CD14-positive monocyte (primary cell): Measurements from ENCODE around the gene HAPLN3. TPM values are rescaled to one million over a fixed set of nuclear protein-coding genes. Genes with fewer than 3 reads are reported as not detected.

Experiments used
- DNase-seq, 3 donors: peaks; one replicate each; pipeline ENCODE4 v3.0.0-alpha.2; 2011 to 2022
- H2AFZ ChIP-seq: 2 replicates; pipeline ENCODE4 v1.6.0; 2012; ENCODE audit warnings: mild to moderate bottlenecking, low read depth, low read length, inconsistent platforms; ENCODE audit not compliant: insufficient read depth, poor library complexity, severe bottlenecking
- H3K27ac ChIP-seq, 2 donors: 1 replicate in 1 of 2; 2 replicates in 1 of 2; pipeline ENCODE4 v1.5.1; 2012 to 2013; ENCODE audit warnings: low read length in 2 of 2, control low read depth in 1 of 2, inconsistent platforms in 1 of 2, low read depth in 1 of 2, mild to moderate bottlenecking in 1 of 2
- H3K27me3 ChIP-seq, 2 donors: one replicate each; pipeline versions ENCODE4 v1.6.0 to v1.6.1; 2011 to 2013; ENCODE audit warnings: low read length in 2 of 2; ENCODE audit not compliant: control insufficient read depth in 2 of 2, insufficient read depth in 2 of 2
- H3K36me3 ChIP-seq, 2 donors: replicated peaks in 1 of 2; 1 replicate in 1 of 2; 2 replicates in 1 of 2; pipeline versions ENCODE4 v1.5.1 to v1.6.1; 2012 to 2013; ENCODE audit warnings: low read length in 2 of 2, control low read depth in 1 of 2, inconsistent platforms in 1 of 2, mild to moderate bottlenecking in 1 of 2; ENCODE audit not compliant: insufficient read depth in 2 of 2, control insufficient read depth in 1 of 2
- H3K4me1 ChIP-seq, 2 donors: 1 replicate in 1 of 2; 2 replicates in 1 of 2; pipeline versions ENCODE4 v1.5.1 to v1.6.1; 2012 to 2013; ENCODE audit warnings: low read length in 2 of 2, control low read depth in 1 of 2, inconsistent platforms in 1 of 2, mild to moderate bottlenecking in 1 of 2, moderate library complexity in 1 of 2; ENCODE audit not compliant: insufficient read depth in 2 of 2, control insufficient read depth in 1 of 2
- H3K4me2 ChIP-seq: replicated peaks from 2 replicates; pipeline ENCODE3; 2012; ENCODE audit warnings: low read length, moderate library complexity, mild to moderate bottlenecking; ENCODE audit not compliant: poor library complexity, severe bottlenecking; ENCODE audit errors: extremely low read depth
- H3K4me3 ChIP-seq, 3 experiments: fragments of 200-600 bp in 1 of 3; sonication (generic) in 1 of 3; replicated peaks in 1 of 3; 1 replicate in 2 of 3; 2 replicates in 1 of 3; pipeline ENCODE4 v1.5.1; 2011 to 2013; ENCODE audit warnings: low read length in 3 of 3, mild to moderate bottlenecking in 3 of 3, control low read depth in 2 of 3, low read depth in 2 of 3, inconsistent platforms in 1 of 3, moderate library complexity in 1 of 3
- H3K79me2 ChIP-seq: 2 replicates; pipeline ENCODE4 v1.6.0; 2012; ENCODE audit warnings: mild to moderate bottlenecking, control low read depth, inconsistent platforms, low read length, moderate library complexity; ENCODE audit not compliant: insufficient read depth
- H3K9ac ChIP-seq: 2 replicates; pipeline ENCODE4 v1.6.0; 2017; ENCODE audit warnings: low read length, mild to moderate bottlenecking; ENCODE audit not compliant: insufficient read depth, poor library complexity, severe bottlenecking
- H3K9me3 ChIP-seq, 2 donors: replicated peaks in 1 of 2; 1 replicate in 1 of 2; 2 replicates in 1 of 2; pipeline versions ENCODE4 v1.5.1 to v1.6.1; 2012 to 2013; ENCODE audit warnings: low read length in 2 of 2, control low read depth in 1 of 2; ENCODE audit not compliant: control insufficient read depth in 1 of 2, insufficient read depth in 1 of 2
- H4K20me1 ChIP-seq: 2 replicates; pipeline ENCODE4 v1.6.0; 2012; ENCODE audit warnings: mild to moderate bottlenecking, low read length, control low read depth, moderate library complexity; ENCODE audit not compliant: insufficient read depth
- H3K27ac Mint-ChIP-seq, 7 donors: one replicate each; pipeline ENCODE4 v1.8.0; 2020; ENCODE audit warnings: mild to moderate bottlenecking in 7 of 7, mixed read lengths in 7 of 7, moderate library complexity in 6 of 7, inconsistent platforms in 2 of 7
- H3K27me3 Mint-ChIP-seq, 3 donors: one replicate each; pipeline ENCODE4 v1.8.0; 2021 to 2022; ENCODE audit warnings: low read depth in 3 of 3, mild to moderate bottlenecking in 3 of 3, mixed read lengths in 3 of 3, moderate library complexity in 3 of 3, inconsistent platforms in 1 of 3
- H3K36me3 Mint-ChIP-seq, 2 donors: one replicate each; pipeline ENCODE4 v1.8.0; 2020; ENCODE audit warnings: mixed read lengths in 2 of 2, inconsistent platforms in 1 of 2, mild to moderate bottlenecking in 1 of 2
- H3K4me1 Mint-ChIP-seq: one replicate; pipeline ENCODE4 v1.8.0; 2020; ENCODE audit warnings: mild to moderate bottlenecking, mixed read lengths
- H3K4me3 Mint-ChIP-seq, 2 donors: one replicate each; pipeline ENCODE4 v1.8.0; 2020; ENCODE audit warnings: mild to moderate bottlenecking in 2 of 2, mixed read lengths in 2 of 2, moderate library complexity in 1 of 2
- H3K9me3 Mint-ChIP-seq, 7 donors: one replicate each; pipeline ENCODE4 v1.8.0; 2020 to 2022; ENCODE audit warnings: mixed read lengths in 7 of 7, mild to moderate bottlenecking in 6 of 7, moderate library complexity in 6 of 7, inconsistent platforms in 2 of 7
- CTCF ChIP-seq: fragments of 200-600 bp; IDR thresholded peaks from one replicate; pipeline ENCODE4 v1.8.0; 2022; ENCODE audit warnings: antibody characterized with exemption, mild to moderate bottlenecking
- WGBS: methylation state at CpG from one replicate; pipeline ENCODE4 v1.1.5; 2013; ENCODE audit warnings: missing lambda C conversion rate; ENCODE audit not compliant: insufficient coverage; 5-methylcytosine and 5-hydroxymethylcytosine counted together
- intact Hi-C, 2 donors: fragments of 100-400 bp; cut with micrococcal nuclease; formaldehyde crosslinking; loops; one replicate each; pipeline versions ENCODE4 v1.15.0 to v1.15.1; 2023
- polyA plus RNA-seq, 3 donors: library from polyadenylated mRNA; depleted of rRNA in 1 of 3; unstranded in 2 of 3; stranded (reverse) in 1 of 3; fragments of 300-500 nt in 2 of 3; fragments of >200 nt in 1 of 3; fragmentation: Illumina TruSeq in 2 of 3; gene quantifications; 1 replicate in 2 of 3; 2 replicates in 1 of 3; pipeline ENCODE4 v1.2.3, GENCODE V29; 2012 to 2021

Gene HAPLN3
- polyA plus RNA-seq, 3 donors = 0.60 to 2.8 (median 0.65) TPM

GRCh38 chr15:88866295-88866881 lies 29.0 kb downstream of the HAPLN3 start:
- no peaks in the 10 kb centered on the region for H3K36me3 Mint-ChIP-seq
- no peaks in the 10 kb centered on the region for H3K4me1 Mint-ChIP-seq
- intact Hi-C loops = no loop called here
- Histone ChIP-seq H3K9ac (no peak overlapping the region), H3K4me2 (no peak overlapping the region), H3K4me1 (no peaks in the 10 kb centered on the region), H3K36me3 (no peaks in the 10 kb centered on the region), H3K79me2 (no peaks in the 10 kb centered on the region), H4K20me1 (no peaks in the 10 kb centered on the region), H3K4me3 (no peak overlapping the region), H3K9me3 (no peaks in the 10 kb centered on the region), H3K27ac (no peak overlapping the region), H2AFZ (no peak overlapping the region), H3K27me3 (no peaks in the 10 kb centered on the region)
- DNase-seq = no peak
- WGBS = 92% methylated on average over 7 of the region's 10 CpGs
- no peak for TF ChIP-seq CTCF
- no peak overlapping the region for H3K4me3 Mint-ChIP-seq
- H3K27ac Mint-ChIP-seq = no peak overlapping the region
- peaks cover 4 to 10% (median 5%) of the 10 kb centered on the region in 3 donors for H3K27me3 Mint-ChIP-seq
- H3K9me3 Mint-ChIP-seq = peaks cover 0 to 2% (median 0%) of the 10 kb centered on the region in 7 donors

GRCh38 chr15:88865498-88866099 lies 29.7 kb downstream of the HAPLN3 start:
- H3K9me3 Mint-ChIP-seq = peaks cover 0 to 2% (median 0%) of the 10 kb centered on the region in 7 donors
- no peaks in the 10 kb centered on the region for H3K79me2 ChIP-seq
- no peaks in the 10 kb centered on the region for H3K36me3 Mint-ChIP-seq
- H3K27ac ChIP-seq = no peak overlapping the region
- no peak overlapping the region for H2AFZ ChIP-seq
- H3K27ac Mint-ChIP-seq = no peak overlapping the region
- no peaks in the 10 kb centered on the region for H3K36me3 ChIP-seq
- H4K20me1 ChIP-seq = no peaks in the 10 kb centered on the region
- no peak overlapping the region for H3K4me3 ChIP-seq
- H3K27me3 Mint-ChIP-seq = peaks cover 4 to 7% (median 5%) of the 10 kb centered on the region in 3 donors
- H3K27me3 ChIP-seq = no peaks in the 10 kb centered on the region
- DNase-seq = no peak
- TF ChIP-seq CTCF = no peak
- no peak overlapping the region for H3K4me3 Mint-ChIP-seq
- no peaks in the 10 kb centered on the region for H3K4me1 ChIP-seq
- H3K9me3 ChIP-seq = no peaks in the 10 kb centered on the region
- H3K9ac ChIP-seq = no peak overlapping the region
- 88% methylated on average over 5 of the region's 6 CpGs for WGBS
- intact Hi-C loops = no loop called here
- no peak overlapping the region for H3K4me2 ChIP-seq
- no peaks in the 10 kb centered on the region for H3K4me1 Mint-ChIP-seq
